T-helper 2 cell treated with Interferon-gamma antibody and Interleukin-4, amounts not matched to agents 5 μg/mL and 100 μg/mL, for 36 hours (primary cell): ENCODE measurements around the gene NT5DC1.
"Not testable (repeated sequence)": the region's sequence is repeated elsewhere in the genome, so short reads cannot be mapped to it uniquely, and the experiment has no call there.

Source experiments
- DNase-seq: peaks from one replicate; pipeline ENCODE4 v3.0.0; 2021; ENCODE audit warnings: low spot score
- H3K27ac Mint-ChIP-seq: one replicate; pipeline ENCODE4 v1.8.0; 2021; ENCODE audit warnings: mild to moderate bottlenecking, mixed read lengths
- H3K27me3 Mint-ChIP-seq: one replicate; pipeline ENCODE4 v1.8.0; 2021; ENCODE audit warnings: low read depth, mixed read lengths
- H3K36me3 Mint-ChIP-seq: one replicate; pipeline ENCODE4 v1.8.0; 2021; ENCODE audit warnings: low read depth, mixed read lengths
- H3K4me1 Mint-ChIP-seq: one replicate; pipeline ENCODE4 v1.8.0; 2021; ENCODE audit warnings: low read depth, mixed read lengths
- H3K4me3 Mint-ChIP-seq: one replicate; pipeline ENCODE4 v1.8.0; 2022; ENCODE audit warnings: mild to moderate bottlenecking, moderate library complexity, mixed read lengths
- H3K9me3 Mint-ChIP-seq: one replicate; pipeline ENCODE4 v1.8.0; 2021; ENCODE audit warnings: mixed read lengths

Gene NT5DC1

DNA sequence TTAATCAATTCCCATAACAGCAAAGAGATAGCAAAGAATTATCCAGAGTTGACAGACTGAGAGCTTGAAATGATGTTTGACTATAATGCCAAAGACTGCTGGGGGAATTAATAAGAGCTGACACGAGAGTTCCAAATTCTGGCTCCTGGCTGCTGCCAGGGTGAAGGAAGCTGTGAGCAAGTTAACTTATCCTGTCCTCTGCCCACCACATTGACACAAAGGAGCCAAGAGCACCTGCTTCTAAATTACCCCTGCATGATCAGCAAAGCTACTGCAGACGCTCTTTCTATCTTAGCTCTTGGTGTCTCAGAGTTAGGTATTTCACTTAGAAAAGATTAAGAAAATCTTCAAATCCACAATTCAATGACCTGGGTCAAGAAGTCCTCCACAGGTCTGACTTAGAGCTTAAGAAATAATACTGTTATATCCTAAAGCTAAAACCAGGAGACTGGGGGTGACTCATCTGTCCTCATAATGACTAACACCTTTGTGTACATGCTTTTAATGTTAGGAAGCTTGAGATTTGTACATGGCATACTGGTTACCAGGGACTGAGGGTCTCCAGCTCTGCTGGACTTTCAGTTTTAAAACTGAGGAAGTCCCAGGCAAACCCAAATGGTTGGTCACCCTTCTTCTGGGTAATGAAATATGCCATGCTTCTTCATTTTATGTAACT is 26.8 kb upstream of the NT5DC1 start:
- DNase-seq: no peak
- peaks cover 12% of the 10 kb centered on the region for H3K27me3 Mint-ChIP-seq
- no peaks in the 10 kb centered on the region for H3K36me3 Mint-ChIP-seq
- no peak overlapping the region for H3K4me3 Mint-ChIP-seq
- no peaks in the 10 kb centered on the region for H3K9me3 Mint-ChIP-seq
- no peak overlapping the region for H3K27ac Mint-ChIP-seq
- peaks cover 4% of the 10 kb centered on the region for H3K4me1 Mint-ChIP-seq

DNA sequence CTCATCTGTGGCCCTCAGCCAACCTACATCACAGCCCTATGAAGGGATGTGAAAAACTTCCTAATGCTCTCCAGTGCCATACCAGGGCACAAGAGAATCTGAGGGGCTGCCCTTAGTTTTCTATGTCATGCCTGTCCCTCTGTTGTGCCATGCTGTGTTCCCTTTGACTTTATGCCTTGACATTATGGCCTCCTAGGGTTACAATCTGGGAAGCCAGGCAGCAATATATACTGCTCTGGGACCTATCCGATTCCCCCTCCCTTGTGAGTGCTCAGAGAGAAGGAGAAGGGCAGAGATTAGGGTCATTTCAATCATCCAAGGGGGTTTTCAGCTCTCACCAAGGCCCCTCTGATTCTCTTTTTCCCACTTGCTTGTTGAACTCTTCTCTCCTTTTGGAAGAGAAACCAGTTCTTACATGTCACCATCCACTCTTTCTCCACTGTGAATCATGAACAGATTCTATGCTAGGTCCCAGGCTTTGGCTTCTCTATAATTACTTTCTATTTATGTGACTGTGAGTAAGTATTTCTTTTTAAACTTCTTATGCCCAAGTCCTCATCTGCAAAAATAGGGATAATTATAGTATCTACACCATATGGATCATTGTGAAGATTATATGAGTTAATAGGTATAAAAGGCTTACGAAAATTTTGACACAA is 25.8 kb upstream of the NT5DC1 start:
- peaks cover 4% of the 10 kb centered on the region for H3K4me1 Mint-ChIP-seq
- no peak overlapping the region for H3K4me3 Mint-ChIP-seq
- no peak for DNase-seq
- peaks cover 12% of the 10 kb centered on the region for H3K27me3 Mint-ChIP-seq
- H3K36me3 Mint-ChIP-seq: no peaks in the 10 kb centered on the region
- no peaks in the 10 kb centered on the region for H3K9me3 Mint-ChIP-seq
- H3K27ac Mint-ChIP-seq: no peak overlapping the region

DNA sequence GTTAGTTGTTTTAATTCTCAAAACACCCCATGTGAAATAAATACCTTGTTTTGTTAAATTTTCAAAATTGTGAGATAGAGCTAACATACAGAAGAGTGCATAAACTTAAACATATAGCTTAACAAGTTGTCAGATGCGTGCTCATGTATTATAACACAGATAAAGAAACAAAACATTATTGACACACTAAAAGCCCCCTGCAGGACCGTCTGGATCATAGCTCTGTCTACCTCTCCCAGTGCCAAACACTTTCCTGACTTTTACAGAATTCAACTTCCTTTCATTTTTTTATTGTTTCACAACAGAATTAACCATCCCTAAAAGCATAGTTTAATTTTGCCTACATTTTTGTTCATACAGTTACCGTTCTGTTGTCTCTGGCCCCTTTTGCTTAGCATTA is 22.1 kb upstream of the NT5DC1 start:
- DNase-seq: no peak
- Mint-ChIP-seq H3K4me1 (no peaks in the 10 kb centered on the region), H3K27me3 (peaks cover 34% of the 10 kb centered on the region), H3K27ac (no peak overlapping the region), H3K4me3 (no peak overlapping the region), H3K9me3 (no peaks in the 10 kb centered on the region), H3K36me3 (no peaks in the 10 kb centered on the region)

- Mint-ChIP-seq H3K9me3 (no peaks in the 10 kb centered on the region), H3K36me3 (no peaks in the 10 kb centered on the region), H3K4me3 (no peak overlapping the region), H3K27ac (no peak overlapping the region), H3K4me1 (no peaks in the 10 kb centered on the region), H3K27me3 (peaks cover 34% of the 10 kb centered on the region)
- DNase-seq: no peak
Measured at GRCh38 chr6:116078945-116079344, 21.7 kb upstream of the NT5DC1 start.

DNA sequence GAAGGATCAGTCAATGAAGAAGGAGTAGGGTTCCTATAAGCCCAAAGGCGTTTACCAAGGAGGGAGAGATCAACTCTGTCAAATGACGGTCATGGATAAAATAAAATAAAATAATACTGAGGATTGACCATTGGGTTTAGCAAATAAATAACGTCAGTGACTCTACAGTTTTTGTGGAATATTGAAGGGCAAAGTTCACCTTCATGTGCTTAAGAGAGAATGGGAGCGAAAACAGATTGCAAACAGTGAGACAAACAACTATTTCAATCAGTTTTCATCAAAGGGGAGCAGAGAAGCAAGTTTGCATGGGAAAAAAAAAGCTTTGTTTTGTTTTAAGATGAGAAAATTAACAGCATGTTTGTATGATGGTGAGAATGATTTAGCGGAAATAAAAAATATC is 17.6 kb upstream of the NT5DC1 start:
- Mint-ChIP-seq H3K4me3 (no peak overlapping the region), H3K9me3 (no peaks in the 10 kb centered on the region), H3K27me3 (peaks cover 30% of the 10 kb centered on the region), H3K4me1 (peaks cover 13% of the 10 kb centered on the region), H3K27ac (no peak overlapping the region), H3K36me3 (no peaks in the 10 kb centered on the region)
- DNase-seq: no peak

GRCh38 chr6:116084284-116084683 is 16.4 kb upstream of the NT5DC1 start:
- no peak overlapping the region for H3K4me3 Mint-ChIP-seq
- H3K4me1 Mint-ChIP-seq: peaks cover 23% of the 10 kb centered on the region
- H3K9me3 Mint-ChIP-seq: peaks cover 2% of the 10 kb centered on the region
- H3K36me3 Mint-ChIP-seq: peaks cover 1% of the 10 kb centered on the region
- no peak for DNase-seq
- peaks cover 27% of the 10 kb centered on the region for H3K27me3 Mint-ChIP-seq
- H3K27ac Mint-ChIP-seq: no peak overlapping the region

GRCh38 chr6:116087437-116088027 is 13.1 kb upstream of the NT5DC1 start:
- H3K4me3 Mint-ChIP-seq: no peak overlapping the region
- H3K9me3 Mint-ChIP-seq: peaks cover 10% of the 10 kb centered on the region
- peaks cover 9% of the 10 kb centered on the region for H3K36me3 Mint-ChIP-seq
- H3K4me1 Mint-ChIP-seq: peaks cover 43% of the 10 kb centered on the region
- no peak overlapping the region for H3K27ac Mint-ChIP-seq
- peaks cover 12% of the 10 kb centered on the region for H3K27me3 Mint-ChIP-seq
- DNase-seq: no peak

DNA sequence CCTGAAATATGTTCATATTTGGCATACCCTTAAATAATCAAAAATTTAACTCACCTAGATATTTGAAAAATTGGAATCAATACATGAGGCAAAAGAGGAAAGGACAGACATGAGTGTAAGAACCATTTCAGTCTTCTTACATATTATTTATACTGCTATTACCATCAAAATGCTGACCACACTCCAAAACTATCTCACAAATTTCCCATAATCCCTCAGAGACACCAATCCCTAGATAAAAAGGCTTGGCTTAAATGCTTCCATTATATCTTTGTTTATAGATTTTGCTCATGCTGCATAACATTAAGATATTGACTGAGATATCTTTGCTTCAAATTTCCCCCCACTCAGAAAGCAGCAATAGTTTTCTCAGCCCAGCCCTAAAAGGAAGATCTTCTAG is 11.7 kb upstream of the NT5DC1 start:
- DNase-seq: no peak
- Mint-ChIP-seq H3K27me3 (peaks cover 4% of the 10 kb centered on the region), H3K36me3 (peaks cover 9% of the 10 kb centered on the region), H3K4me3 (no peak overlapping the region), H3K4me1 (peaks cover 43% of the 10 kb centered on the region), H3K9me3 (peaks cover 15% of the 10 kb centered on the region), H3K27ac (peak overlapping the region; percentile 27)

DNA sequence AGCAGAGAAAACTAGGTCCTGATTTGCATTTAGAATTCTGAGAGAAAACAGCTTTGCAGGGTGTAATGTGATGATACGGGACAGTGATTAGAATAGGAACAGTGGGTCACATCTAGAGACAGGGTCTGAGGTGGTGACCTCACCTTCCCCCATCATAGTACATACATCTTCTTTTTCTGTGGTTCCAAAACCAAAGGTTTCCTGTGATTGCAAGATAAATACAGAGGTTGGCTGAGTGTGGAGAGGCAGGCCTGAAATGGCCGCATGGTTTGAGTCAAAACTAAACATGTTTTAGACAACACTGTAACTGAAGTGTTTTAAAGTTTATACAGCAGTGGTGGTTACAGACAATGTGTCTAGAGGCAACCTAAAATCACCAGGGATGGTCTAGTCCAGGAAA is 10.4 kb upstream of the NT5DC1 start:
- peak overlapping the region; percentile 55 for H3K4me3 Mint-ChIP-seq

GRCh38 chr6:116094041-116094440 is 6.6 kb upstream of the NT5DC1 start:
- DNase-seq: no peak
- H3K27me3 Mint-ChIP-seq: no peaks in the 10 kb centered on the region
- H3K4me1 Mint-ChIP-seq: peaks cover 26% of the 10 kb centered on the region
- peaks cover 40% of the 10 kb centered on the region for H3K9me3 Mint-ChIP-seq
- H3K27ac Mint-ChIP-seq: no peak overlapping the region
- peaks cover 19% of the 10 kb centered on the region for H3K36me3 Mint-ChIP-seq
- H3K4me3 Mint-ChIP-seq: no peak overlapping the region

More for the DNA sequence above, 10.4 kb upstream of the NT5DC1 start:
- DNase-seq: peak; percentile 35
- peak overlapping the region; percentile 79 for H3K27ac Mint-ChIP-seq
- peaks cover 3% of the 10 kb centered on the region for H3K27me3 Mint-ChIP-seq
- peaks cover 43% of the 10 kb centered on the region for H3K4me1 Mint-ChIP-seq
- H3K36me3 Mint-ChIP-seq: peaks cover 12% of the 10 kb centered on the region
- H3K9me3 Mint-ChIP-seq: peaks cover 23% of the 10 kb centered on the region

- peaks cover 35% of the 10 kb centered on the region for H3K9me3 Mint-ChIP-seq
- not testable (repeated sequence) for H3K27ac Mint-ChIP-seq, H3K27me3 Mint-ChIP-seq, H3K4me3 Mint-ChIP-seq, DNase-seq
- peaks cover 13% of the 10 kb centered on the region for H3K36me3 Mint-ChIP-seq
- peaks cover 19% of the 10 kb centered on the region for H3K4me1 Mint-ChIP-seq
Measured at GRCh38 chr6:116096048-116096759, 4.4 kb upstream of the NT5DC1 start.

- DNase-seq: no peak
- H3K4me1 Mint-ChIP-seq: peaks cover 27% of the 10 kb centered on the region
- H3K27me3 Mint-ChIP-seq: no peaks in the 10 kb centered on the region
- no peak overlapping the region for H3K4me3 Mint-ChIP-seq
- H3K36me3 Mint-ChIP-seq: peaks cover 11% of the 10 kb centered on the region
- no peak overlapping the region for H3K27ac Mint-ChIP-seq
- H3K9me3 Mint-ChIP-seq: peaks cover 34% of the 10 kb centered on the region
Measured at GRCh38 chr6:116096979-116097816, 3.5 kb upstream of the NT5DC1 start.

DNA sequence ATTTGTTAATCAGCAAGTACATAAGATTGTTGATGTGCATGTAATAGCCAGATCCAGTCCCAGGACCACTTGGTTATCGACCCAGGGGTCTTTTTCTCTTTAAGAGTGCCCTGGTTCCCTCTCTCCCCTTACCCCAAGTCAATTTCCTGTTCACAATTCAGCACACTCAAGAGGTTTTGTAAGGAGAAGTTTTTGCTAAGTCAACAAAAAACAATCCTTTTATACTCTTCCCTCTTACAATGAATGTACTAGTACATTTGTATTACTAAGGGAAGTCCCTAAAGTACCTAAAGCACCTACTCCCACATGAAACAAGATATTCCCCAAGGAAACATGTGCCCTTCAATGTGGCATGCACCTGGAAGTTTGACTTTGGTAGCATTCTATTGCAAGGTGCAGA is 1.6 kb upstream of the NT5DC1 start:
- Mint-ChIP-seq H3K27ac (no peak overlapping the region), H3K4me1 (peaks cover 41% of the 10 kb centered on the region), H3K36me3 (peaks cover 20% of the 10 kb centered on the region), H3K9me3 (peaks cover 25% of the 10 kb centered on the region), H3K27me3 (no peaks in the 10 kb centered on the region), H3K4me3 (no peak overlapping the region)
- DNase-seq: no peak
